Nephron (organoid): ENCODE measurements around the gene CRHR2.

Experiments used
- H3K27ac Mint-ChIP-seq, 3 experiments: 2 replicates each; pipeline ENCODE4 v1.8.0; 2020; ENCODE audit warnings: mixed read lengths in 3 of 3, mild to moderate bottlenecking in 2 of 3, moderate library complexity in 1 of 3
- H3K27me3 Mint-ChIP-seq: 2 replicates; pipeline ENCODE4 v1.8.0; 2021; ENCODE audit warnings: low read depth, mild to moderate bottlenecking, moderate library complexity, mixed read lengths
- H3K36me3 Mint-ChIP-seq: 2 replicates; pipeline ENCODE4 v1.8.0; 2020; ENCODE audit warnings: low read depth, mixed read lengths
- H3K4me1 Mint-ChIP-seq: 2 replicates; pipeline ENCODE4 v1.8.0; 2020; ENCODE audit warnings: mixed read lengths
- H3K4me3 Mint-ChIP-seq, 3 experiments: 2 replicates each; pipeline ENCODE4 v1.8.0; 2020; ENCODE audit warnings: mild to moderate bottlenecking in 3 of 3, mixed read lengths in 3 of 3, moderate library complexity in 2 of 3
- H3K9me3 Mint-ChIP-seq: 2 replicates; pipeline ENCODE4 v1.8.0; 2020; ENCODE audit warnings: mixed read lengths
- CTCF ChIP-seq, 3 experiments: fragments of 200-600 bp; sonication (generic); IDR thresholded peaks; one replicate each; pipeline ENCODE4 v1.5.0; 2021; ENCODE audit warnings: antibody characterized with exemption in 3 of 3; ENCODE audit not compliant: unreplicated experiment in 3 of 3

Gene CRHR2

GRCh38 chr7:30649717-30650420 is 32.4 kb downstream of the CRHR2 start:
- H3K27ac Mint-ChIP-seq: no peak overlapping the region
- no peak for TF ChIP-seq CTCF (IDR thresholded peaks at IDR 0.05; ENCODE audit: unreplicated experiment in 3 of 3)

GRCh38 chr7:30648744-30649540 is 33.3 kb downstream of the CRHR2 start:
- Mint-ChIP-seq H3K9me3 (no peaks in the 10 kb centered on the region), H3K36me3 (peaks cover 20% of the 10 kb centered on the region), H3K27ac (no peak overlapping the region), H3K4me1 (no peaks in the 10 kb centered on the region), H3K4me3 (no peak overlapping the region), H3K27me3 (no peaks in the 10 kb centered on the region)
- no peak for TF ChIP-seq CTCF (IDR thresholded peaks at IDR 0.05; ENCODE audit: unreplicated experiment in 3 of 3)

More at GRCh38 chr7:30649717-30650420, 32.4 kb downstream of the CRHR2 start:
- Mint-ChIP-seq H3K27me3 (no peaks in the 10 kb centered on the region), H3K9me3 (no peaks in the 10 kb centered on the region), H3K4me3 (no peak overlapping the region), H3K4me1 (no peaks in the 10 kb centered on the region), H3K36me3 (peaks cover 15% of the 10 kb centered on the region)

- Mint-ChIP-seq H3K4me3 (no peak overlapping the region), H3K27me3 (no peaks in the 10 kb centered on the region), H3K27ac (no peak overlapping the region), H3K4me1 (no peaks in the 10 kb centered on the region), H3K9me3 (no peaks in the 10 kb centered on the region), H3K36me3 (peaks cover 28% of the 10 kb centered on the region)
- TF ChIP-seq CTCF (IDR thresholded peaks at IDR 0.05; ENCODE audit: unreplicated experiment in 3 of 3): no peak
These were observed 34.5 kb downstream of the CRHR2 start for GRCh38 chr7:30647589-30648364.

GRCh38 chr7:30646154-30646553 is 36.1 kb downstream of the CRHR2 start:
- Mint-ChIP-seq H3K4me3 (no peak overlapping the region), H3K27ac (no peak overlapping the region), H3K9me3 (no peaks in the 10 kb centered on the region), H3K27me3 (no peaks in the 10 kb centered on the region), H3K36me3 (peaks cover 31% of the 10 kb centered on the region), H3K4me1 (no peaks in the 10 kb centered on the region)
- no peak for TF ChIP-seq CTCF (IDR thresholded peaks at IDR 0.05; ENCODE audit: unreplicated experiment in 3 of 3)

GRCh38 chr7:30645661-30646060 is 36.6 kb downstream of the CRHR2 start:
- Mint-ChIP-seq H3K9me3 (no peaks in the 10 kb centered on the region), H3K27ac (no peak overlapping the region), H3K4me3 (no peak overlapping the region), H3K36me3 (peaks cover 31% of the 10 kb centered on the region), H3K27me3 (no peaks in the 10 kb centered on the region), H3K4me1 (no peaks in the 10 kb centered on the region)
- TF ChIP-seq CTCF (IDR thresholded peaks at IDR 0.05; ENCODE audit: unreplicated experiment in 3 of 3): no peak
